Neuron (in vitro differentiated cells): ENCODE results near the gene MLX.
"Not testable (repeated sequence)": the region's sequence is repeated elsewhere in the genome, so short reads cannot be mapped to it uniquely, and the experiment has no call there.

Experiments
- H2AFZ ChIP-seq: one replicate; pipeline ENCODE4 v1.6.1; 2013; ENCODE audit warnings: low read depth, mild to moderate bottlenecking, inconsistent platforms, low read length, moderate library complexity
- H3K27me3 ChIP-seq: one replicate; pipeline ENCODE4 v1.6.1; 2013; ENCODE audit warnings: low read length; ENCODE audit not compliant: insufficient read depth
- H3K36me3 ChIP-seq: one replicate; pipeline ENCODE4 v1.6.1; 2013; ENCODE audit warnings: low read length; ENCODE audit not compliant: insufficient read depth
- H3K4me1 ChIP-seq: one replicate; pipeline ENCODE4 v1.6.1; 2013; ENCODE audit warnings: low read length; ENCODE audit not compliant: insufficient read depth
- H3K4me3 ChIP-seq: 2 replicates; pipeline ENCODE4 v1.5.1; 2013; ENCODE audit warnings: mild to moderate bottlenecking, low read length, moderate library complexity
- H3K9me3 ChIP-seq: one replicate; pipeline ENCODE4 v1.6.1; 2013; ENCODE audit warnings: low read length

The MLX gene

GRCh38 chr17:42527932-42528331 is 39.0 kb upstream of the MLX start:
- H3K36me3 ChIP-seq: peaks cover 4% of the 10 kb centered on the region
- H3K27me3 ChIP-seq: no peaks in the 10 kb centered on the region
- H2AFZ ChIP-seq: no peak overlapping the region
- H3K4me3 ChIP-seq: no peak overlapping the region
- H3K9me3 ChIP-seq: no peaks in the 10 kb centered on the region
- peaks cover 8% of the 10 kb centered on the region for H3K4me1 ChIP-seq

GRCh38 chr17:42529061-42529460 is 37.8 kb upstream of the MLX start:
- H3K4me3 ChIP-seq: no peak overlapping the region
- no peak overlapping the region for H2AFZ ChIP-seq
- H3K4me1 ChIP-seq: peaks cover 5% of the 10 kb centered on the region
- H3K9me3 ChIP-seq: no peaks in the 10 kb centered on the region
- no peaks in the 10 kb centered on the region for H3K27me3 ChIP-seq
- H3K36me3 ChIP-seq: no peaks in the 10 kb centered on the region

GRCh38 chr17:42530952-42531454 is 35.9 kb upstream of the MLX start:
- Histone ChIP-seq H3K9me3 (no peaks in the 10 kb centered on the region), H3K36me3 (no peaks in the 10 kb centered on the region), H2AFZ (no peak overlapping the region), H3K27me3 (no peaks in the 10 kb centered on the region), H3K4me3 (no peak overlapping the region), H3K4me1 (peaks cover 18% of the 10 kb centered on the region)

- H3K4me3 ChIP-seq: peak overlapping the region; percentile 56
- no peaks in the 10 kb centered on the region for H3K9me3 ChIP-seq
- H3K36me3 ChIP-seq: no peaks in the 10 kb centered on the region
- peaks cover 21% of the 10 kb centered on the region for H3K4me1 ChIP-seq
- H3K27me3 ChIP-seq: no peaks in the 10 kb centered on the region
- H2AFZ ChIP-seq: no peak overlapping the region
Observed at GRCh38 chr17:42531455-42532354, 35.2 kb upstream of the MLX start.

GRCh38 chr17:42535155-42536047 is 31.5 kb upstream of the MLX start:
- Histone ChIP-seq H3K27me3 (no peaks in the 10 kb centered on the region), H3K4me3 (peak overlapping the region; percentile 52), H3K4me1 (peaks cover 24% of the 10 kb centered on the region), H2AFZ (peak overlapping the region; percentile 54), H3K36me3 (peaks cover 8% of the 10 kb centered on the region), H3K9me3 (no peaks in the 10 kb centered on the region)

GRCh38 chr17:42536048-42536371 is 30.9 kb upstream of the MLX start, which contains the start of gene NAGLU:
NAGLU (plus strand) TSS chr17:42536241; CDS start chr17:42536273, 32 bp downstream.
- peaks cover 8% of the 10 kb centered on the region for H3K36me3 ChIP-seq
- H2AFZ ChIP-seq: peak within 1 kb of the TSS; percentile 54
- no peaks in the 10 kb centered on the region for H3K9me3 ChIP-seq
- peak within 1 kb of the TSS; percentile 52 for H3K4me3 ChIP-seq
- peaks cover 24% of the 10 kb centered on the region for H3K4me1 ChIP-seq
- H3K27me3 ChIP-seq: no peaks in the 10 kb centered on the region

- H3K9me3 ChIP-seq: no peaks in the 10 kb centered on the region
- H3K4me3 ChIP-seq: peak overlapping the region; percentile 52
- H3K27me3 ChIP-seq: no peaks in the 10 kb centered on the region
- peaks cover 10% of the 10 kb centered on the region for H3K36me3 ChIP-seq
- H3K4me1 ChIP-seq: peaks cover 24% of the 10 kb centered on the region
- peak overlapping the region; percentile 54 for H2AFZ ChIP-seq
Observed at GRCh38 chr17:42536372-42537155, 30.3 kb upstream of the MLX start.

- H3K4me1 ChIP-seq: peaks cover 21% of the 10 kb centered on the region
- H2AFZ ChIP-seq: no peak overlapping the region
- peaks cover 10% of the 10 kb centered on the region for H3K36me3 ChIP-seq
- peak overlapping the region; percentile 52 for H3K4me3 ChIP-seq
- no peaks in the 10 kb centered on the region for H3K9me3 ChIP-seq
- H3K27me3 ChIP-seq: no peaks in the 10 kb centered on the region
Observed at GRCh38 chr17:42537156-42537805, 29.6 kb upstream of the MLX start.

GRCh38 chr17:42537826-42538451 is 29.0 kb upstream of the MLX start:
- no peak overlapping the region for H3K4me3 ChIP-seq
- peaks cover 21% of the 10 kb centered on the region for H3K4me1 ChIP-seq
- no peaks in the 10 kb centered on the region for H3K27me3 ChIP-seq
- peaks cover 13% of the 10 kb centered on the region for H3K36me3 ChIP-seq
- H2AFZ ChIP-seq: no peak overlapping the region
- H3K9me3 ChIP-seq: no peaks in the 10 kb centered on the region

- H3K27me3 ChIP-seq: no peaks in the 10 kb centered on the region
- no peak overlapping the region for H3K4me3 ChIP-seq
- peaks cover 15% of the 10 kb centered on the region for H3K36me3 ChIP-seq
- H3K4me1 ChIP-seq: peaks cover 21% of the 10 kb centered on the region
- H2AFZ ChIP-seq: no peak overlapping the region
- H3K9me3 ChIP-seq: no peaks in the 10 kb centered on the region
Observed at GRCh38 chr17:42538482-42538881, 28.4 kb upstream of the MLX start.

- peaks cover 19% of the 10 kb centered on the region for H3K36me3 ChIP-seq
- H3K27me3 ChIP-seq: not testable (repeated sequence)
Observed at GRCh38 chr17:42540558-42540957, 26.3 kb upstream of the MLX start.

More at GRCh38 chr17:42540558-42540957, 26.3 kb upstream of the MLX start:
- H3K9me3 ChIP-seq, H3K4me3 ChIP-seq, H2AFZ ChIP-seq: not testable (repeated sequence)
- H3K4me1 ChIP-seq: peaks cover 12% of the 10 kb centered on the region
